ENCODE results near the gene CRAMP1. TPM values are rescaled to one million over a fixed set of nuclear protein-coding genes. Genes with fewer than 3 reads are reported as not detected.

CRAMP1 gene
- total and polyA plus RNA-seq, 2 experiments from 2014 or later: 2.2 to 6.3 TPM

DNA sequence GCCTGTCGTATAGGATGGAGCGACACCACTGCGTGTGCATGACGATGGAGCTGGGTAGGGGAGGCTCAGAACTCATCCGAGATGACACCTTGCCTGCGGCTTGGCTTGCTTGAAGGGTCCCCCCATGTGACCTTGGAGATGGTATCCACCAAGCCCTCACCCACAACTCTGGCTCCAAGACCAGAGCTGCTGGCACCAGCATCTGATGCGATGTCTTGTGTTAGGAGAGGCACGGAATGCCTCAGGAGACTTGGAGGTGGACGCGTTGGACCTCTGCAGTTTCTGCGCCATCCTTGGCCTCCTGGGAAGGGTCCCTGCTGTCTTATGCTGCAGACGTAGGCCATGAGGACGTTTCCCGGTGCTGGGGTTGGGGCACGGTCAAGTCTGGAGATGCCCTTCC is 7.8 kb downstream of the CRAMP1 start:
- 93 to 97% methylated on average over 15 of the region's 15 CpGs for whole genome bisulfite sequencing, 2 experiments (ENCODE audit: low coverage in 1 of 2, low lambda C conversion rate in 2 of 2, missing lambda C conversion rate in 2 of 2)
- no peak overlapping the region for H2AFZ ChIP-seq
- peaks cover 100% of the 10 kb centered on the region for H3K79me2 ChIP-seq (ENCODE audit: insufficient read depth)
- no peak overlapping the region for H3K4me2 ChIP-seq (ENCODE audit: unreplicated experiment)
- no peak overlapping the region for H3K27ac ChIP-seq
- in situ Hi-C loops (cut with MboI): no loop called here
- DNase-seq: no peak
- TF ChIP-seq EZH2 (IDR thresholded peaks at IDR 0.05; ENCODE audit: insufficient read depth, poor library complexity, severe bottlenecking): no peak
- TF ChIP-seq EZH2phosphoT487 (IDR thresholded peaks at IDR 0.05; ENCODE audit: insufficient read depth, low read depth): no peak
- no peaks in the 10 kb centered on the region for H3F3A ChIP-seq (ENCODE audit: insufficient read depth)
- H3K9me2 ChIP-seq (ENCODE audit: insufficient read depth): no peaks in the 10 kb centered on the region
- 0 out of 2 replicates have a peak, but pooled peaks cover 4% of the 10 kb centered on the region for H4K20me1 ChIP-seq (ENCODE audit: insufficient read depth)
- no peak overlapping the region for H3K9ac ChIP-seq
- H3K9me3 ChIP-seq (ENCODE audit: low read depth): no peaks in the 10 kb centered on the region
- H3K4me1 ChIP-seq (ENCODE audit: insufficient read depth): peaks cover 11% of the 10 kb centered on the region
- no peaks in the 10 kb centered on the region for H3K27me3 ChIP-seq (replicated peaks; ENCODE audit: insufficient read depth)
- H3K36me3 ChIP-seq (ENCODE audit: low read depth): no peaks in the 10 kb centered on the region
- H3K4me3 ChIP-seq: no peak overlapping the region

DNA sequence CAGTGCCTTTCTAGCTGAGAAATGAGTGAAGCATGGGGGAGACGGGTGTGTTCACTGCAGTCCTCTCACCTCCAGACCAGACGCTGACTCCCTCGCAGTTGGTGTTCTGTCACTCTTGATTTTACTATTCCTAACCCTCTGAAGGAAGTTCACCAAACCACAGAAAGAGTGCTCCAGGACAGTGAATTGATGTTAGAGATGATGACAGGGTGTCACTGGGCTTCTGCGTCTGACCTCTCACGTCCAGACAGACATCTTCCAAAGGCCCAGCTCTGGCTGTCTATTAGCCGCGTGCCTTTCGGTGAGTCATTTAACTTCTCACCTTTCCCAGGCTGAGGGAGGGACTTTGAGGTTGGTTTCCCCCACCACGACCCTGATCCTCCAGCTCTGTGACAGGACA is 8.2 kb downstream of the CRAMP1 start:
- Histone ChIP-seq H3K4me1 (ENCODE audit: insufficient read depth) (peaks cover 10% of the 10 kb centered on the region), H3K27me3 (replicated peaks; ENCODE audit: insufficient read depth) (no peaks in the 10 kb centered on the region), H4K20me1 (ENCODE audit: insufficient read depth) (0 out of 2 replicates have a peak, but pooled peaks cover 4% of the 10 kb centered on the region), H2AFZ (no peak overlapping the region), H3K9me3 (ENCODE audit: low read depth) (no peaks in the 10 kb centered on the region), H3K4me3 (no peak overlapping the region), H3K9me2 (ENCODE audit: insufficient read depth) (no peaks in the 10 kb centered on the region), H3K36me3 (ENCODE audit: low read depth) (no peaks in the 10 kb centered on the region), H3F3A (ENCODE audit: insufficient read depth) (no peaks in the 10 kb centered on the region), H3K9ac (no peak overlapping the region), H3K27ac (no peak overlapping the region), H3K4me2 (ENCODE audit: unreplicated experiment) (no peak overlapping the region), H3K79me2 (ENCODE audit: insufficient read depth) (peaks cover 100% of the 10 kb centered on the region)
- in situ Hi-C loops (cut with MboI): no loop called here
- DNase-seq: no peak
- TF ChIP-seq EZH2phosphoT487 (IDR thresholded peaks at IDR 0.05; ENCODE audit: insufficient read depth, low read depth): no peak
- no peak for TF ChIP-seq EZH2 (IDR thresholded peaks at IDR 0.05; ENCODE audit: insufficient read depth, poor library complexity, severe bottlenecking)
- WGBS, 2 experiments (ENCODE audit: low coverage in 1 of 2, low lambda C conversion rate in 2 of 2, missing lambda C conversion rate in 2 of 2): 92 to 97% methylated on average over 9 of the region's 9 CpGs

DNA sequence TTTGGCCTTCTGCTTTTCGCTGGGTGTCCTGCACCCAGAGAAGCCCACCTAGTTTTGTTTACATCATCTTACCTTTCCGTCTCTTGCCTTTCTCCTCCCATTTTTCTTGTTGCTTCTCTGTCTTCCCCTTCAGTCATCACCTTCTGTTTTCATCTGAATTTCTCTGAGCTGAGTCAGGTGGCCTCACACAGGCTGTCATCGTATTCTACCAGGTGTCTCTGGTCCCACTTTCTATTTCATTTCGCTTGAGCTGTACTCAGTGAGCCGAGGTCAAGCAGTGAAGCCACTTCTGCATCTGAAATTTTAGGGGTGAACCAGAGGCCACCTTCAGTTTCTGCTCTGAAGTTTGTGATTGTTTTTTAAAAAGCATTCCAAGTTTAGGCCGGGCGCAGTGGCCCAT is 9.7 kb downstream of the CRAMP1 start:
- no peaks in the 10 kb centered on the region for H3F3A ChIP-seq (ENCODE audit: insufficient read depth)
- no peak for TF ChIP-seq EZH2phosphoT487 (IDR thresholded peaks at IDR 0.05; ENCODE audit: insufficient read depth, low read depth)
- TF ChIP-seq EZH2 (IDR thresholded peaks at IDR 0.05; ENCODE audit: insufficient read depth, poor library complexity, severe bottlenecking): no peak
- no peak overlapping the region for H2AFZ ChIP-seq
- no peaks in the 10 kb centered on the region for H3K4me1 ChIP-seq (ENCODE audit: insufficient read depth)
- H4K20me1 ChIP-seq (ENCODE audit: insufficient read depth): 0 out of 2 replicates have a peak, but pooled peaks cover 4% of the 10 kb centered on the region
- H3K4me2 ChIP-seq (ENCODE audit: unreplicated experiment): no peak overlapping the region
- H3K79me2 ChIP-seq (ENCODE audit: insufficient read depth): peaks cover 100% of the 10 kb centered on the region
- no peak for DNase-seq
- H3K9ac ChIP-seq: no peak overlapping the region
- H3K27me3 ChIP-seq (replicated peaks; ENCODE audit: insufficient read depth): no peaks in the 10 kb centered on the region
- H3K9me2 ChIP-seq (ENCODE audit: insufficient read depth): no peaks in the 10 kb centered on the region
- no peaks in the 10 kb centered on the region for H3K36me3 ChIP-seq (ENCODE audit: low read depth)
- H3K9me3 ChIP-seq (ENCODE audit: low read depth): no peaks in the 10 kb centered on the region
- no peak overlapping the region for H3K4me3 ChIP-seq
- WGBS, 2 experiments (ENCODE audit: low coverage in 1 of 2, low lambda C conversion rate in 2 of 2, missing lambda C conversion rate in 2 of 2): 82 to 86% methylated on average over 7 of the region's 7 CpGs
- H3K27ac ChIP-seq: no peak overlapping the region
- in situ Hi-C loops (cut with MboI): no loop called here

DNA sequence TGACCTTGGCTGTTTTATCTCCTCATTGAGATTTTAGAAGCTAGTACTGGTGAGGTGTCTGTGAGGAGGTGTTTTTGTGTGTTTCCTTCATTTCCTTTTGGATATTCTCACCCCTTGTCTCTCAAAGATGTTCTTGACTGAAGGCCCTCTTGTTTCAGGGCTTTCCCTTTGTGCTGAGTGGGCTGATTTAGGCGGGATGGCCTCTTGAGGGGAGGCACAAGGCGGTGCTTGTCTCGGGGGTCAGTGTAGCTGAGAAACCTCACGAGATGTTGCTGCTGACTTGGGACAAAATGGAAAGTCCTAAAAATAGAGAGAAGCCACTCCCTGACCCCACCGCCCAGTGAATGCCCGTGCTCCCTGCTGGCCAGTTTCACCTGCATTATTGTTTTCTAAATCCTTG is 14.2 kb downstream of the CRAMP1 start:
- in situ Hi-C loops (cut with MboI): no loop called here

DNA sequence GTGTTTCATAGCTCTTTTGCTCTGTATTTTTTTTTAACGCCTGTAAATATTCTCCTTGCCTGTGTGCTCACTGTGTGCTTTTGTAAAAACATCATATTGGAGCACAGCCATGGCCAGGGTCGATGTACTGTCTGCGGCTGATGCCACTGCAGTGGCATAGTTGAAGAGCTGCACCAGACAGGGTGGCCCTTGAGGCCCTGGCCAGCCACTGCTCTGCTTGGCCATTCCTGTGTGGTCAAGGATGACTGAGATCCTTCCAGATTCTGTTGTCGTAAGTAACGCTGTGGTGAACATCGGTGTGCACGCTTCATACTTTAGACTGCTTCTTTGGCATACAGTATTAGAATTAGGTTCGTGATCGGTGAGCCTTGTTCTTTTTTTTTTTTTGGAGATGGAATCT is 14.6 kb downstream of the CRAMP1 start:
- H3K9ac ChIP-seq: no peak overlapping the region
- no peak overlapping the region for H3K4me3 ChIP-seq
- no peaks in the 10 kb centered on the region for H3K4me1 ChIP-seq (ENCODE audit: insufficient read depth)
- no peaks in the 10 kb centered on the region; the same call in 1 of the 2 replicates for H3K36me3 ChIP-seq (ENCODE audit: low read depth)
- DNase-seq: no peak
- no peak overlapping the region for H2AFZ ChIP-seq
- no peaks in the 10 kb centered on the region for H3K27me3 ChIP-seq (replicated peaks; ENCODE audit: insufficient read depth)
- TF ChIP-seq EZH2phosphoT487 (IDR thresholded peaks at IDR 0.05; ENCODE audit: insufficient read depth, low read depth): no peak
- no peak for TF ChIP-seq EZH2 (IDR thresholded peaks at IDR 0.05; ENCODE audit: insufficient read depth, poor library complexity, severe bottlenecking)
- no peaks in the 10 kb centered on the region for H3F3A ChIP-seq (ENCODE audit: insufficient read depth)
- no peak overlapping the region for H3K4me2 ChIP-seq (ENCODE audit: unreplicated experiment)
- H3K79me2 ChIP-seq (ENCODE audit: insufficient read depth): peaks cover 100% of the 10 kb centered on the region
- H3K27ac ChIP-seq: no peak overlapping the region
- in situ Hi-C loops (cut with MboI): no loop called here
- H4K20me1 ChIP-seq (ENCODE audit: insufficient read depth): no peaks in the 10 kb centered on the region; the same call in 1 of the 2 replicates
- H3K9me3 ChIP-seq (ENCODE audit: low read depth): no peaks in the 10 kb centered on the region
- 92 to 93% methylated on average over 9 of the region's 9 CpGs for WGBS, 2 experiments (ENCODE audit: low coverage in 1 of 2, low lambda C conversion rate in 2 of 2, missing lambda C conversion rate in 2 of 2)
- H3K9me2 ChIP-seq (ENCODE audit: insufficient read depth): no peaks in the 10 kb centered on the region

More for the DNA sequence above, 14.2 kb downstream of the CRAMP1 start:
- no peak overlapping the region for H3K9ac ChIP-seq
- no peaks in the 10 kb centered on the region for H3K27me3 ChIP-seq (replicated peaks; ENCODE audit: insufficient read depth)
- H3K79me2 ChIP-seq (ENCODE audit: insufficient read depth): peaks cover 100% of the 10 kb centered on the region
- no peak overlapping the region for H3K4me3 ChIP-seq
- no peaks in the 10 kb centered on the region for H3K4me1 ChIP-seq (ENCODE audit: insufficient read depth)
- H3K9me3 ChIP-seq (ENCODE audit: low read depth): no peaks in the 10 kb centered on the region
- DNase-seq: no peak
- no peaks in the 10 kb centered on the region for H3K9me2 ChIP-seq (ENCODE audit: insufficient read depth)
- H3F3A ChIP-seq (ENCODE audit: insufficient read depth): no peaks in the 10 kb centered on the region
- H2AFZ ChIP-seq: no peak overlapping the region
- no peaks in the 10 kb centered on the region for H3K36me3 ChIP-seq (ENCODE audit: low read depth)
- no peaks in the 10 kb centered on the region; the same call in 1 of the 2 replicates for H4K20me1 ChIP-seq (ENCODE audit: insufficient read depth)
- no peak overlapping the region for H3K4me2 ChIP-seq (ENCODE audit: unreplicated experiment)
- H3K27ac ChIP-seq: no peak overlapping the region
- no peak for TF ChIP-seq EZH2phosphoT487 (IDR thresholded peaks at IDR 0.05; ENCODE audit: insufficient read depth, low read depth)
- TF ChIP-seq EZH2 (IDR thresholded peaks at IDR 0.05; ENCODE audit: insufficient read depth, poor library complexity, severe bottlenecking): no peak
- WGBS, 2 experiments (ENCODE audit: low coverage in 1 of 2, low lambda C conversion rate in 2 of 2, missing lambda C conversion rate in 2 of 2): 87 to 91% methylated on average over 6 of the region's 6 CpGs

Measured in GM23248 (cell line).